ENCODE measurements around the gene SNX25. TPM values are rescaled to one million over a fixed set of nuclear protein-coding genes. Genes with fewer than 3 reads are reported as not detected.
"Not testable (repeated sequence)": the region's sequence is repeated elsewhere in the genome, so short reads cannot be mapped to it uniquely, and the experiment has no call there.

The SNX25 gene
- total RNA-seq, 1 donor from 2014 or later: 53.1 TPM

DNA sequence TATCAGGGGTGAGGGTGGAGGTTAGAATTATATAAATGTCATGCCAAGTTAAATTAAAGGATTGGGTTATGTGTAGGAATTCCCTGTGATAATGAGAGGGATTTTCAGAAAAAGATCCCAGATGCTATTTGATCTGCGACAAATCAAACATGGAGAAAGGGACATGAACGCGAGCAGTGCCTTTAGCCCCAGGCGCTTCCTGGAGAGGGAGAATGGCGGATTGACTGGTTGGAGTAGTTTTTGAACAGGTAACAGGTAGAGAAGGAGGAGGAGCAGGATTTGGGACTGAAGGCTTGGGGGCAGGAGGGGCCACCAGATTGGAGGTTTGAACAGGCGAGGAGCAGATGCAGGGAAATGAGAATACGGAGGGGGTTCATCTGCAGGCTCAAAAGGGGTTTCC, 119.2 kb downstream of the SNX25 start:
- no peak for DNase-seq
- intact Hi-C loops (cut with micrococcal nuclease): no loop called here
- no peak overlapping the region for H3K4me3 Mint-ChIP-seq
- TF ChIP-seq, protein P1, sequence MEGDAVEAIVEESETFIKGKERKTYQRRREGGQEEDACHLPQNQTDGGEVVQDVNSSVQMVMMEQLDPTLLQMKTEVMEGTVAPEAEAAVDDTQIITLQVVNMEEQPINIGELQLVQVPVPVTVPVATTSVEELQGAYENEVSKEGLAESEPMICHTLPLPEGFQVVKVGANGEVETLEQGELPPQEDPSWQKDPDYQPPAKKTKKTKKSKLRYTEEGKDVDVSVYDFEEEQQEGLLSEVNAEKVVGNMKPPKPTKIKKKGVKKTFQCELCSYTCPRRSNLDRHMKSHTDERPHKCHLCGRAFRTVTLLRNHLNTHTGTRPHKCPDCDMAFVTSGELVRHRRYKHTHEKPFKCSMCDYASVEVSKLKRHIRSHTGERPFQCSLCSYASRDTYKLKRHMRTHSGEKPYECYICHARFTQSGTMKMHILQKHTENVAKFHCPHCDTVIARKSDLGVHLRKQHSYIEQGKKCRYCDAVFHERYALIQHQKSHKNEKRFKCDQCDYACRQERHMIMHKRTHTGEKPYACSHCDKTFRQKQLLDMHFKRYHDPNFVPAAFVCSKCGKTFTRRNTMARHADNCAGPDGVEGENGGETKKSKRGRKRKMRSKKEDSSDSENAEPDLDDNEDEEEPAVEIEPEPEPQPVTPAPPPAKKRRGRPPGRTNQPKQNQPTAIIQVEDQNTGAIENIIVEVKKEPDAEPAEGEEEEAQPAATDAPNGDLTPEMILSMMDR (IDR thresholded peaks at IDR 0.05): no peak
- no peaks in the 10 kb centered on the region for H3K9me3 Mint-ChIP-seq
- ChIA-PET POLR2A (no interaction called here), CTCF (no interaction called here)
- peaks cover 5% of the 10 kb centered on the region for H3K4me1 Mint-ChIP-seq
- ATAC-seq (ENCODE audit: low read depth): no peak
- peaks cover 58% of the 10 kb centered on the region for H3K36me3 Mint-ChIP-seq (ENCODE audit: low read depth)
- no peak overlapping the region for H3K27ac Mint-ChIP-seq
- H3K27me3 Mint-ChIP-seq: no peaks in the 10 kb centered on the region

DNA sequence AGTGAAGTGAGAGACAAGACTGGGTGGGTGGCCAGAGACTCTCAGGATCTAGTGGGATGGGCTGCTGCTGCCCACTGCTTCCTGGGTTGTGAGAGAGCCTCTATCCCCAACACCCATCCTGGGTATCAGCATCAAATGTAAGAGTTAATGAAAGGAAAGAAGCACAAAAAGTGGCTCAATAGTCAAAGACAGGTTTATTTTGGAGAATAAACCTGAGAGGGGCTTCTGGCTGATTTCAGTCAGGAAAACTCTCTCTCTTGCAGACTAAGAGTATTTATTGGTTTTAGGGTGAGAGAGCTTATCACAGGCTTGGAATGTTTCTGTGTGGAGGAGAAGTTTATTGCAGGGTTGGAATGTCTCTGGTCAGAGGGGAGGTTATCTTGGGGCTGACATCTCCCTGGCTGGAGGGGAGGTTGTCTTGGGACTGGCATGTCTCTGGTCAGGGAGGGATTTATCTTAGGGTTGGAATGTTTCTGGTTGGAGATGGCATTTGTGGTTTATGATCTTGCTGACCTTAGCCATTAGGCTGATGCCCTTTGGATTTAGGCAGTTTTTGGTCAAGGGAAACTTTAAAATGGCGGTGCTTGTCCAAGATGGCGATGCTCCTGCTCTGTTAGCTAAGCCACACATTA, 120.6 kb downstream of the SNX25 start:
- POLR2A ChIA-PET; intact Hi-C loops (cut with micrococcal nuclease); H3K27me3 Mint-ChIP-seq; CTCF ChIA-PET; DNase-seq; H3K4me3 Mint-ChIP-seq; ATAC-seq (ENCODE audit: low read depth); H3K9me3 Mint-ChIP-seq; H3K4me1 Mint-ChIP-seq; H3K27ac Mint-ChIP-seq: not testable (repeated sequence)
- H3K36me3 Mint-ChIP-seq (ENCODE audit: low read depth): peaks cover 57% of the 10 kb centered on the region

DNA sequence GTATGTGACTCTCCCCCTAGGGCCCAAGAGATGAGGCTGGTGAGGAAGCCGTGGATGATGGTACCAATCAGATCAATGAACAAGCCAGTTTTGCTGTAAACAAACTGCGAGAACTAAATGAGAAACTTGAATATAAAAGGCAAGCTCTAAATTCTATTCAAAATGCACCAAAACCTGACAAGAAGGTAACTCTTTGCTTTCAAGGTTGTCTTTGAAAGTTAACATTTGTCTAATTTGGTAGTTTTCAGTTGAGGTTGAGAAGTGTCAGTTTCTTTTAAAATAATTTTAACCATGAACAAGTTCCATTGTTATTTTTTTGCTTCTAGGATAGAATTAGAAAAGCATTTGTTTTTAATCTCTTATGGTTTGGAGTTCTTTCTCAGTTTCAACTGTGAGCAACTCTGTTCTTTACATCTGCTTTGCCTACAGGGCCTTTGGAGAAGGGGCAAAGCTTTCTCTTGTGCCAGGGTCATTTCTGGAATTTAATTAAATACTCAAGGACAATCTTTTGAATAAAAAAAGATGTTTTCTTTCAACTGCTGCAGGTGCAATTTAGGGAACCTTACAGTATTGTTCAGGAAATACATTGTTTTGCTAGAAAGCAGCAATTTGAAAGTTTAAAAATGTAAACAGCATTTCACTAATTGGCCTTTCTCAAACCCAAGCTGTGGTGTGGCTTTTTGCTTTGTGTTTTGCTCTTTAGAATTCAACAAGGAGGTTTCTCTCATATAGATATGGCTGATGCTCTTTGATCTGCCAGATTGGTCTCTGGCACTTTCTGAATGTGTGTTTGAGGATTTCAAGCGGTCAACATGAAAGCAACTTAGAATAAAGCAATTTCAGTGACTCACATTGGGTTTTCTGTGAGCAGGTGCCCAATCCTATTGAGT, 123.4 kb downstream of the SNX25 start:
- POLR2A ChIA-PET: no interaction called here
- no peak for DNase-seq
- Mint-ChIP-seq H3K9me3 (no peaks in the 10 kb centered on the region), H3K4me3 (no peak overlapping the region), H3K27me3 (no peaks in the 10 kb centered on the region), H3K4me1 (peaks cover 23% of the 10 kb centered on the region), H3K27ac (peak overlapping the region; percentile 13), H3K36me3 (ENCODE audit: low read depth) (peaks cover 74% of the 10 kb centered on the region)
- TF ChIP-seq, protein P1 (IDR thresholded peaks at IDR 0.05): no peak
- CTCF ChIA-PET: no interaction called here
- intact Hi-C loops (cut with micrococcal nuclease): no loop called here
- ATAC-seq (ENCODE audit: low read depth): no peak

DNA sequence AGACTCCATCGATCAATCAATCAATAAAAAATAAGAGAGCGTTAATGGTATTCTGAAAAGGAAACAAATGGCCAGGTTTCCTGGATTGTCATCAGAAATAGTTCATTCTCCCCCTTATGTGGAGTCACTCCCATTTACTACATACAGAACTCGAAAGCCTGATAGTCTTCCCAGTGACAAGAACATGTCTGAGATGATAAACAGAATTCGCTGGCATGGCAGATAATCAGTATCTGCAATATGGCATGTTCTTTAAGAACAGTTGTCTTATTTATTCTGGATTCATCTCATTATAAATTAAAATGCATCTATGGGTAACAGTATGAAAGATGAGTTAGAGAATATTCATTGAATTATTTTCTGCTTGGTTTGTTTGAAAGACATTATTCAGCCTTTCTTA, 124.9 kb downstream of the SNX25 start:
- Mint-ChIP-seq H3K4me3 (no peak overlapping the region), H3K36me3 (ENCODE audit: low read depth) (peaks cover 73% of the 10 kb centered on the region), H3K27me3 (no peaks in the 10 kb centered on the region), H3K9me3 (no peaks in the 10 kb centered on the region), H3K27ac (no peak overlapping the region), H3K4me1 (peaks cover 25% of the 10 kb centered on the region)
- CTCF ChIA-PET: no interaction called here
- ATAC-seq (ENCODE audit: low read depth) (no peak), DNase-seq (no peak)
- POLR2A ChIA-PET: no interaction called here
- intact Hi-C loops (cut with micrococcal nuclease): no loop called here
- TF ChIP-seq, protein P1 (IDR thresholded peaks at IDR 0.05): no peak

DNA sequence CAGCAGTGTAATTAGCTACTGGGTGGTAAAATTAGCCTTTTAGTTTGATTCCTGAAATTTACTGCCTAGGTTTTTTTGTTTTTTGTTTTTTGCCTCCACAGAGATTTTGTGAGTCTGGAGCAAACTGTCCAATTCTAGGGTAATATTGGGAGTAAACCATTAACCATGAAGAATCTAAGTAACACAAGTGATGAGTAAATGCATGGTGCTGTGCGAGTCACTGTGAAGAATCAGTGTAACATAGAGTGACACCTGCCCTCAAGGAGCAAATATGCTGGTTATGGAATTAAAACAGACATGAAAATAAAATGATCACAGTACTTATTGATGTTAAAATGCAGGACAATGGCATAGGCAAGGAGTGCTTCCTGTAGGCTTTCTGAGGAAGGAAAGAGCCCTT, 126.2 kb downstream of the SNX25 start:
- Mint-ChIP-seq H3K4me1 (peaks cover 37% of the 10 kb centered on the region), H3K27ac (no peak overlapping the region), H3K36me3 (ENCODE audit: low read depth) (peaks cover 72% of the 10 kb centered on the region), H3K27me3 (no peaks in the 10 kb centered on the region), H3K9me3 (no peaks in the 10 kb centered on the region), H3K4me3 (no peak overlapping the region)
- CTCF ChIA-PET: no interaction called here
- intact Hi-C loops (cut with micrococcal nuclease): no loop called here
- POLR2A ChIA-PET: no interaction called here
- DNase-seq: no peak
- ATAC-seq (ENCODE audit: low read depth): no peak
- TF ChIP-seq, protein P1 (IDR thresholded peaks at IDR 0.05): no peak

Measured in activated B cell treated with CpG ODN at 0.5 μM for 24 hours (primary cell).